NCI-H1930 (cell line): ENCODE data around the gene ADD1.
"Not testable (repeated sequence)": the region's sequence is repeated elsewhere in the genome, so short reads cannot be mapped to it uniquely, and the experiment has no call there.

Experiments
- DNase-seq, 2 experiments: peaks; one replicate each; lab custom pipeline; 2025; lab: John Stamatoyannopoulos, UW

ADD1 gene

GRCh38 chr4:2934077-2934812 lies 90.6 kb downstream of the ADD1 start:
- no peak for DNase-seq

- DNase-seq = peak; percentile 77 to 96
These were observed 91.4 kb downstream of the ADD1 start for GRCh38 chr4:2934813-2935761.

GRCh38 chr4:2935762-2936743 lies 92.4 kb downstream of the ADD1 start:
- DNase-seq = no peak

GRCh38 chr4:2936773-2937145 lies 93.1 kb downstream of the ADD1 start:
- DNase-seq = no peak

- no peak for DNase-seq
These were observed 93.7 kb downstream of the ADD1 start for GRCh38 chr4:2937146-2937857.

- DNase-seq = no peak
These were observed 94.3 kb downstream of the ADD1 start for GRCh38 chr4:2937986-2938385.

GRCh38 chr4:2938411-2938810 lies 94.8 kb downstream of the ADD1 start:
- DNase-seq = not testable (repeated sequence)

GRCh38 chr4:2938906-2939305 lies 95.3 kb downstream of the ADD1 start:
- DNase-seq = no peak

- DNase-seq = no peak
These were observed 96.0 kb downstream of the ADD1 start for GRCh38 chr4:2939383-2940243.

- no peak for DNase-seq
These were observed 96.9 kb downstream of the ADD1 start for GRCh38 chr4:2940267-2941137.

GRCh38 chr4:2941138-2942036 lies 97.7 kb downstream of the ADD1 start:
- DNase-seq = no peak

- no peak for DNase-seq
These were observed 98.4 kb downstream of the ADD1 start for GRCh38 chr4:2942037-2942531.

- no peak for DNase-seq
These were observed 99.1 kb downstream of the ADD1 start for GRCh38 chr4:2942532-2943363.

GRCh38 chr4:2943364-2944090 lies 99.9 kb downstream of the ADD1 start:
- no peak for DNase-seq

GRCh38 chr4:2944091-2944482 lies 100.4 kb downstream of the ADD1 start:
- no peak for DNase-seq
